Lower leg skin (tissue), 3 donors: ENCODE data around the gene GLB1L2.

Experiments used
- POLR2A ChIP-seq, 2 donors: fragments of 450-650 bp; IDR thresholded peaks; one replicate each; pipeline ENCODE4 v1.6.1; 2016 to 2017; ENCODE audit warnings: antibody characterized with exemption in 2 of 2, mild to moderate bottlenecking in 1 of 2, moderate library complexity in 1 of 2
- TF ChIP-seq, protein P1 (sequence below), 3 donors: fragments of 450-650 bp; IDR thresholded peaks; one replicate each; pipeline ENCODE4 v1.5.1; 2016; ENCODE audit warnings: antibody characterized with exemption in 3 of 3, mild to moderate bottlenecking in 3 of 3, moderate library complexity in 2 of 3

DNA sequence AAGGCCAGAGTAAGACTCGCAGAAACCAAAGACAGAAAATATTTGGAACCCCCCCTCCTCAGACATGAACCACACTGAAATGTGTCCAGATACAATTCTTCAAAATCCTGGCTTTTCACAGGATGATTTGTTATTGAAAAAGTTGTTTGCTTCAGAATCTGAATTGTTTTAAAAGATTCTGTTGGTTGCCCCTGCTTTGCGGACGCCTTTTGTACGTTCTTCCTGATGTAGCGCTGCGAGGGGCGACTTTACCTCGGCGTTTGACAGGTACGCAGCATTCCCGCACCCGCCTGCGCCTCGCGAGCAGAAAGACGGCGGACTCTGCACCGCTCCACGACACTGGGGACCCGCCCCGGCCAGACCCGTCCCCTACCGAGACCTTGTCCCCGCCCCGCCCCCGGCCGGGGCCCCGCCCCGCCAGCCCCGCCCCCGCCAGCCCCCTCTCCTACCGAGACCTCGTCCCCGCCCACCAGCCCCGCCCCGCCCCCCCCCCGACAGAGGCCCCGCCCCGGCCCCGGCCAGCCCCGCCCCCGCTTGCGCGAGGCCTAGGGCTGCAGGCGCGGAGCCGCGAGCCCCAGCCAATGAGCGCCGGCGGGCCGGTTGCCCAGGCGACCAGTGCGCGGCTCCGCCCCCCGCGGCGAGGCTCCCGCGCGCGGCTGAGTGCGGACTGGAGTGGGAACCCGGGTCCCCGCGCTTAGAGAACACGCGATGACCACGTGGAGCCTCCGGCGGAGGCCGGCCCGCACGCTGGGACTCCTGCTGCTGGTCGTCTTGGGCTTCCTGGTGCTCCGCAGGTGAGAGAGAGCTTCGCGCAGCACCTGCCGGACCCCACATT lies at the start of gene GLB1L2:
- TF ChIP-seq, protein P1, sequence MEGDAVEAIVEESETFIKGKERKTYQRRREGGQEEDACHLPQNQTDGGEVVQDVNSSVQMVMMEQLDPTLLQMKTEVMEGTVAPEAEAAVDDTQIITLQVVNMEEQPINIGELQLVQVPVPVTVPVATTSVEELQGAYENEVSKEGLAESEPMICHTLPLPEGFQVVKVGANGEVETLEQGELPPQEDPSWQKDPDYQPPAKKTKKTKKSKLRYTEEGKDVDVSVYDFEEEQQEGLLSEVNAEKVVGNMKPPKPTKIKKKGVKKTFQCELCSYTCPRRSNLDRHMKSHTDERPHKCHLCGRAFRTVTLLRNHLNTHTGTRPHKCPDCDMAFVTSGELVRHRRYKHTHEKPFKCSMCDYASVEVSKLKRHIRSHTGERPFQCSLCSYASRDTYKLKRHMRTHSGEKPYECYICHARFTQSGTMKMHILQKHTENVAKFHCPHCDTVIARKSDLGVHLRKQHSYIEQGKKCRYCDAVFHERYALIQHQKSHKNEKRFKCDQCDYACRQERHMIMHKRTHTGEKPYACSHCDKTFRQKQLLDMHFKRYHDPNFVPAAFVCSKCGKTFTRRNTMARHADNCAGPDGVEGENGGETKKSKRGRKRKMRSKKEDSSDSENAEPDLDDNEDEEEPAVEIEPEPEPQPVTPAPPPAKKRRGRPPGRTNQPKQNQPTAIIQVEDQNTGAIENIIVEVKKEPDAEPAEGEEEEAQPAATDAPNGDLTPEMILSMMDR (IDR thresholded peaks at IDR 0.05), result no peak
- no peak for TF ChIP-seq POLR2A (IDR thresholded peaks at IDR 0.05)
